ENCODE results near the gene SCUBE1. TPM values are rescaled to one million over a fixed set of nuclear protein-coding genes. Genes with fewer than 3 reads are reported as not detected.
A peak's percentile ranks its signal among the peaks of the same experiment; 100 is the strongest.

SCUBE1 gene
- total RNA-seq, 1 donor from 2014 or later = 0.91 TPM

- H3K4me1 Mint-ChIP-seq (ENCODE audit: unreplicated experiment) = peaks cover 20% of the 10 kb centered on the region
- H3K27me3 Mint-ChIP-seq (ENCODE audit: unreplicated experiment) = peaks cover 4% of the 10 kb centered on the region
- no peaks in the 10 kb centered on the region for H3K36me3 Mint-ChIP-seq (ENCODE audit: unreplicated experiment)
- H3K9me3 Mint-ChIP-seq (ENCODE audit: unreplicated experiment) = no peaks in the 10 kb centered on the region
- no peak for DNase-seq (ENCODE audit: extremely low spot score, unreplicated experiment)
- TF ChIP-seq CTCF (IDR thresholded peaks at IDR 0.05) = no peak
- peak within 1 kb of the TSS; percentile 75 for H3K4me3 Mint-ChIP-seq (ENCODE audit: unreplicated experiment)
- H3K27ac Mint-ChIP-seq (ENCODE audit: unreplicated experiment) = peak within 1 kb of the TSS; percentile 92
These were observed 156.7 kb downstream of the SCUBE1 start, which contains the start of gene TTLL12 for GRCh38 chr22:43186272-43187170. TSS of gene TTLL12 (minus strand) at chr22:43187134. CDS start at chr22:43187069, 65 bp downstream.

- no peak for TF ChIP-seq CTCF (IDR thresholded peaks at IDR 0.05)
- H3K27me3 Mint-ChIP-seq (ENCODE audit: unreplicated experiment) = no peaks in the 10 kb centered on the region
- DNase-seq (ENCODE audit: extremely low spot score, unreplicated experiment) = no peak
- no peaks in the 10 kb centered on the region for H3K9me3 Mint-ChIP-seq (ENCODE audit: unreplicated experiment)
- H3K4me3 Mint-ChIP-seq (ENCODE audit: unreplicated experiment) = peak overlapping the region; percentile 74
- peaks cover 2% of the 10 kb centered on the region for H3K36me3 Mint-ChIP-seq (ENCODE audit: unreplicated experiment)
- H3K4me1 Mint-ChIP-seq (ENCODE audit: unreplicated experiment) = peaks cover 20% of the 10 kb centered on the region
- H3K27ac Mint-ChIP-seq (ENCODE audit: unreplicated experiment) = peak overlapping the region; percentile 47
These were observed 157.3 kb downstream of the SCUBE1 start for GRCh38 chr22:43185860-43186261.

DNA sequence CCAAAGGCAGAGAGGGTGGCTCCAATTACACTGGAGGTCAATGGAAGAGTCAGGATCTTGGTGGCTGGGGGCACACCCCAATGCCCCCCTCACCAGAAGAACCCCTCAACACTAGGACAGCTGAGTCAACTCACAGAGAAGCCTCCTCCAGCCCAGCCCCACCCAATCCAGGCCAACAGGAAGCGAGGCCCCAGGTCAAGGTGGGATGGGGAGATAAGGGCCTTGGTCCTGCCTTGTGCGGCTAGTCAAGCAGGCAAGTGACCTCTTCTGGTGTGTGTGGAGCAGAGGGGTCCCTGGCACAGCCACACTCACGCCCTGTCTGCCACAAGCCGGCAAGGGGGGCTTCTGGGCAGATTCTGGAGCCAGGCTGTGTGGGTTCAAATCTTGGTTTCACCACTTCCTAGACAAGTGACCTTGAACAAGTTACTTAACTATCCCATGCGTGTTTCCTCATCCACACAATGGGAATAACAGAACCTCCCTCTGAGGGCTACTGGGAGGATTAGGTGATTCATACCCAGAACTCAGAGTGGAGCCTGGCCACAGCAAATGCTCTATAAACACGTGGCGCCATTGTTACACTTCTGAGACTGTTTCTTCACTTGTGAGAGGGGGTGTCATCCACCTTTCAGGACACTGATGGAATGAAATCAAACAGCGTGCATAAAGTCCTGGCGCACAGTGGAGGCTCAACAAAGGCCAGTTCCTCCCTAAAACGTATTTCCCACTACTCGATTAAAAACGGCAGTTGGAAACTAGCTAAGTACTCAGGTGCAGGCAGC lies 159.5 kb downstream of the SCUBE1 start:
- no peak overlapping the region for H3K4me3 Mint-ChIP-seq (ENCODE audit: unreplicated experiment)

GRCh38 chr22:43182726-43183125 lies 160.4 kb downstream of the SCUBE1 start:
- Mint-ChIP-seq H3K36me3 (ENCODE audit: unreplicated experiment) (peaks cover 18% of the 10 kb centered on the region), H3K27ac (ENCODE audit: unreplicated experiment) (no peak overlapping the region), H3K4me3 (ENCODE audit: unreplicated experiment) (no peak overlapping the region), H3K27me3 (ENCODE audit: unreplicated experiment) (no peaks in the 10 kb centered on the region), H3K9me3 (ENCODE audit: unreplicated experiment) (no peaks in the 10 kb centered on the region), H3K4me1 (ENCODE audit: unreplicated experiment) (peaks cover 17% of the 10 kb centered on the region)
- DNase-seq (ENCODE audit: extremely low spot score, unreplicated experiment) = no peak
- no peak for TF ChIP-seq CTCF (IDR thresholded peaks at IDR 0.05)

More for the DNA sequence above, 159.5 kb downstream of the SCUBE1 start:
- no peak for TF ChIP-seq CTCF (IDR thresholded peaks at IDR 0.05)
- Mint-ChIP-seq H3K36me3 (ENCODE audit: unreplicated experiment) (peaks cover 15% of the 10 kb centered on the region), H3K27ac (ENCODE audit: unreplicated experiment) (no peak overlapping the region), H3K4me1 (ENCODE audit: unreplicated experiment) (peaks cover 20% of the 10 kb centered on the region), H3K27me3 (ENCODE audit: unreplicated experiment) (no peaks in the 10 kb centered on the region), H3K9me3 (ENCODE audit: unreplicated experiment) (no peaks in the 10 kb centered on the region)
- no peak for DNase-seq (ENCODE audit: extremely low spot score, unreplicated experiment)

GRCh38 chr22:43182118-43182517 lies 161.1 kb downstream of the SCUBE1 start:
- Mint-ChIP-seq H3K9me3 (ENCODE audit: unreplicated experiment) (no peaks in the 10 kb centered on the region), H3K27me3 (ENCODE audit: unreplicated experiment) (no peaks in the 10 kb centered on the region), H3K27ac (ENCODE audit: unreplicated experiment) (no peak overlapping the region), H3K4me3 (ENCODE audit: unreplicated experiment) (no peak overlapping the region), H3K4me1 (ENCODE audit: unreplicated experiment) (peaks cover 15% of the 10 kb centered on the region), H3K36me3 (ENCODE audit: unreplicated experiment) (peaks cover 18% of the 10 kb centered on the region)
- no peak for TF ChIP-seq CTCF (IDR thresholded peaks at IDR 0.05)
- DNase-seq (ENCODE audit: extremely low spot score, unreplicated experiment) = no peak
